ENCODE measurements around the gene CBLN1.

CBLN1 gene

DNA sequence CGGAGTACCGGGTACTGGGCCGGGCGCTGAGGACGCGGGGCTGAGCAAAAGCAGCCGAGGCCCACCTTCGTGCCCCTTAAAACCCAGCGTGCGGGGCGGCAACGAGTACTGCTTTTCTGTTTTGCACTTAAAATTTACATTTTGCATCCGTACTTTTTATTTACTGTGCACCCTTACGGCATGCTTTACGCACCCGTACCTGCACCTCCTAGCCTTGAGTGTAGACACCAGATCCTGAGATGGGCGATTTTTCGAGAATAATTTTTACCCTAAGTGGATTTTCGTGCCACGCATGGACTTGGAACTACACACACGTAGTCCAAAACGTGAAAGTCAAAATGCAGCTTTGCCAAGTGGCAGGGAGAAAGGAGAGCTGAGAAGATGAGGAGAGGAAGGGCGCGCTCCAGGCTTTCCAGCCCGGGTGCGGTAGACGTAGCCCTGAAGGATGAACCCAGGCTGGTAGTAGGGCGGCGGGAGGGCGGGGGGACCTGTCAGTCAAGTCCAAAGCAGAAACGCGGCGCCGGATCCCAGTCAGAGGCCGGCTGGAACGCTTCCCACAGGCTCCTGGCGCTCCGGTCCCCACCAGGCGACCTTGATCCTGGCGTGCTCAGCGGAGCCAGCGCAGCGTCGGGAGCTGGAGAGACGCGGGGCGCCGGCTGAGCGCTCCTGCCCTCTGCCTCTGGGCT is 1.2 kb upstream of the CBLN1 start:
- H3K4me3 Mint-ChIP-seq = peak overlapping the region; percentile 68 to 81
- ATAC-seq (replicated peaks) = no peak
- peaks cover 0 to 4% of the 10 kb centered on the region in 2 donors for H3K9me3 Mint-ChIP-seq
- peak overlapping the region; percentile 69 for H3K27ac Mint-ChIP-seq
- H3K4me1 Mint-ChIP-seq = peaks cover 8 to 18% of the 10 kb centered on the region in 2 donors
- H3K36me3 Mint-ChIP-seq = peaks cover 3 to 5% of the 10 kb centered on the region in 2 donors
- H3K27me3 Mint-ChIP-seq = peaks cover 58 to 73% of the 10 kb centered on the region in 2 donors
- no peak for DNase-seq

DNA sequence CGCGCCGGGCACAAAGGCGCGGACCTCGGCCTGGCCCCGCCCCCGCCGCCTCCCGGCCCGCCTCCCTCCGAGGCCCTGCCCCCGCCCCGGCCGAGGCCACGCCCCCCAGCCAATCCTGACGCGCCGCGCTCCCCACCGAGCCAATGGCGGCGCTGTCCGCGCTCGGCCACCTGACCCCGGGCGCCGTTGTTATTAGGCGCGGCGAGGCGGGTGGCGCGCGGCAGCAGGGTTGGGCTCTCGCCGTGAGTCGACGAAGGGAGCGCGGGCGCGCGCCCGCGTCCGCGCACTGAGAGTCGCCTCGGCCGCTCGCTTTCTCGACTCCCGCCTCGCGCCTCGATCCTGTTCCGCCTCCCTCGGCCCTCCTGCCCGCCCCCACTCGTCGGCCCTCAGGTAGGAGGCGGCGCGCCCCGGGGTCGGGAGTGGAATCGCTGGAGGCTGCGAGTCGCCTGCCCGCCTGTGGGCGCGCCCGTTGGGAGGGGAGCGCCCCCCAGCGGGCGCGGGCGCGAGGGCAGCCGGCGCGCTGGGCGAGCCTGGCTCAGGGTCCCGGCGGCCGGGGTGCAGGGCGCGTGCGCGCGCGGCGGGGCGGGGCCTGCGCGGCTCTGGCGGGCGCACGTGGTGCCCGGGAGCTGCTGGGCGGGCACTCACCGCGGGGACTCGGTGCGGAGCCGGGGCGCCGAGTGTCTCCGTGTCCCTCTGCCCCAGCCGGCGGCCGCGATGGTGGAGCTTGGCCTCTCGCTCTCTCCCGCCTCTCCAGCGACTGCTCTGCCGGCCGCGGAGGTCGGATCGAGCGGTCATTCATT is 405 bp upstream of the CBLN1 start:
- peak overlapping the region; percentile 68 to 81 for H3K4me3 Mint-ChIP-seq
- DNase-seq (peak; percentile 34), ATAC-seq (replicated peaks) (peak; percentile 82 to 88)
- peaks cover 8 to 23% of the 10 kb centered on the region in 2 donors for H3K4me1 Mint-ChIP-seq
- H3K27ac Mint-ChIP-seq = peak overlapping the region; percentile 69
- H3K9me3 Mint-ChIP-seq = peaks cover 0 to 4% of the 10 kb centered on the region in 2 donors
- peaks cover 64 to 78% of the 10 kb centered on the region in 2 donors for H3K27me3 Mint-ChIP-seq
- peaks cover 3 to 5% of the 10 kb centered on the region in 2 donors for H3K36me3 Mint-ChIP-seq

DNA sequence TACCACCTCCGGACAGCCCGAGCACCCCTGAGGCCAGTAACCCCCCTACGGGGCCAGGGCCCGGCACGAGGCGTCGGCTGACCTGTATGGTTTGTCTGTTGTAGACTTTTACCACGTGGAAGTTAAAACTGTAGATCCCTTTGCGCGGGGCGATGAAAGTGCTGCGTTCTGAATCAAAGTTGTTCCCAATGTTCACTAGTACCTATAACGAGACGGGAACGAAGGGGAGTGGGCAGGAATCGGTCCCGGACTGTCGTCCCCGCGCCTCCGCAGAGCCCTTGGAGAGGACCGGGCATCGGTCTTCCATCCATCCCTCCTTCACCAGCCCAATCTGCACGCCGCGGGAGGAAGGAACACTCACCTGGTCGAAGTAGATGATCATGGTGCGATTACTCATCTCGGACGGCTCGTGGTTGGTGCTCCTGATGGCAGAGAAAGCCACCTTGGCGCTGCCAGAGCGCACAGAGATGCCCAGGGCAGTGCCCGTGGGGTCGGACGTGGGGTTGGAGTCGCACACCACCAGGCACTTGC is 732 bp downstream of the CBLN1 start:
- Mint-ChIP-seq H3K27me3 (peaks cover 75 to 87% of the 10 kb centered on the region in 2 donors), H3K36me3 (peaks cover 3 to 5% of the 10 kb centered on the region in 2 donors), H3K9me3 (peaks cover 0 to 4% of the 10 kb centered on the region in 2 donors), H3K4me1 (peaks cover 11 to 25% of the 10 kb centered on the region in 2 donors), H3K27ac (peak overlapping the region; percentile 56), H3K4me3 (peak overlapping the region in 1 of 2 donors; percentile 53)
- DNase-seq = no peak
- no peak for ATAC-seq (replicated peaks)

DNA sequence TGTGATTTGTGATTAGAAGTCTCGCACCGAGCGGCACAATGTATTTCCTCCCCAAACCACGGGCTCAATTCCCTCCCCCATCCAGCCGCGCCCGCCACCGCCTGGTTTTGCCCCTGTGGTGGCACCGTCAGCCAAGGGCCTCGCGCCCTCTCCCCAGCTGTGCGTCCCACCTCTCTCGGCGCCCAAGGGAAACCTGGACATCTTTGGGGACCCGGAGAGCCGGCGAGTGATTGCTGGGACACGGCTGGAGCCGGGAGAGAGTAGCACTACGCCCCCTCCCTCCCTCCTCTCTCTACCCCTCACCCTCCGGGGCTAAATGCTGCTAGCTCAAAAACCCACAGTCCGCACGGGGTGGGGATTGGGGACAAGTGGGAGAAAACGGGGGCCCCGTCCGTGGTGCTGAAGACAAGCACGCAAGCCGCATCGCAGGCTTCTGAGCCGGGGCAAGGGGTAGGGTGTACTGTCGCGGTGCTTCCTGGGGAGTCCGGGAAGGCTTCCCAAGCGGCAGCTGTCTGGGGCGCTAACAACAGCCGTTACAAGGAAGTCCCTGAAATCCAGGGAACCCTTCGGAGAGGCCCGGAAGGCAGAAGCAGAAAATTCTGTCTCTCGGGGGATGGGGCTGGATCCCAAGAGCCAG is 1.4 kb downstream of the CBLN1 start:
- Mint-ChIP-seq H3K36me3 (peaks cover 3 to 5% of the 10 kb centered on the region in 2 donors), H3K9me3 (peaks cover 0 to 4% of the 10 kb centered on the region in 2 donors), H3K27ac (peak overlapping the region; percentile 9), H3K4me3 (no peak overlapping the region), H3K4me1 (peaks cover 11 to 25% of the 10 kb centered on the region in 2 donors), H3K27me3 (peaks cover 81 to 90% of the 10 kb centered on the region in 2 donors)
- DNase-seq (no peak), ATAC-seq (replicated peaks) (no peak)

DNA sequence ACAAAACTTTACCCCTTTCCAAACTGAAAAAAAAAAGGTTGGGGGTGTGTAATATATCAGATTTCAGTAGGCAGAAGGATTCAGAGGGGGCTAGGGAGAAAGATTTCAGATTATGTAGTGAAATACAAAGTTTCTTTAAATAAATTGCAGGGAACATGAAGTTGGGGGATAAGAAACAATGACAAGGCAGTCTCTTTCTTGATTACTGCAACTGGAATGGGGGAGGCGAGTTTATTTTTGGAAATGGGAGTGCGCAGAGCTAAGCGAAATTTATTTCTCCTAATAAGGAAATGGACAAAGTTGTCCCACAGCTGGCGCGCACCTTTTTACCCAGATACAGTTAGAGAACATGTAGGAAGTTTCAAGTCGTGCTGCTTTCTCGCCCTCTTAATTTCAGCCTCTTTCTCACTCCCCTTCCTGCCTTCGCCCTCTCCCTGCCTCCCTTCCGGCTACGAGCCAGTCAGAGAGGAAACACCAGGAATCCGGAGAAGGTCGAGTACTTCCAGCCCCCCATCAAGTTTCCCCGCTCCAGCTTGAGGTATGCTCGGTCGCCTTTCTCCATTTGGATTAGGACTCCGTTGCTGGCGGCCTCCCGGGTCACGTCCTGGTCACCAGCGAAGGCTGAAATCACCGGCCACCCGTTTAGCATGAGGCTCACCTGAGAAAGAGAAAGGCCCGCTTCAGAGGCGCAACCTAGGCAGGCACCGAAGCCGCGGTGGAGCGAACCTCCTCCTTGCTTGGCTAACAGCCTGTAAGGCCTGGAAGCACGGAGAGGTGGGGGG is 2.5 kb downstream of the CBLN1 start:
- Mint-ChIP-seq H3K9me3 (peaks cover 0 to 4% of the 10 kb centered on the region in 2 donors), H3K36me3 (peaks cover 3 to 5% of the 10 kb centered on the region in 2 donors), H3K4me1 (peaks cover 11 to 25% of the 10 kb centered on the region in 2 donors), H3K27ac (no peak overlapping the region), H3K4me3 (no peak overlapping the region), H3K27me3 (peaks cover 84 to 90% of the 10 kb centered on the region in 2 donors)
- ATAC-seq (replicated peaks) (no peak), DNase-seq (no peak)

DNA sequence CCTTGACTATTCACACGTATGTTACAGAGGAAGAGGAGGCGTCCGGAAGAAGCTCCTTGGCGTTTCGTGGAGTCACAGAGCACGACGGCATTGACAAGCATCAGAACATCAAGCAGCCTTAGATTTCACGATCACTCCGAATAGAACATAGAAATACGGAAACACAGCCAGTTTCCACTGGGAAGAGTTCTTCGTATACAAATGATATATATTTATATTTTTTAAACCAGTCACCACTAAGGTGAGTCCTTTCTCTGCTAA is 3.1 kb downstream of the CBLN1 start:
- H3K9me3 Mint-ChIP-seq = peaks cover 0 to 4% of the 10 kb centered on the region in 2 donors
- no peak overlapping the region for H3K4me3 Mint-ChIP-seq
- peaks cover 11 to 25% of the 10 kb centered on the region in 2 donors for H3K4me1 Mint-ChIP-seq
- DNase-seq (no peak), ATAC-seq (replicated peaks) (no peak)
- H3K36me3 Mint-ChIP-seq = peaks cover 3 to 5% of the 10 kb centered on the region in 2 donors
- peaks cover 84 to 90% of the 10 kb centered on the region in 2 donors for H3K27me3 Mint-ChIP-seq
- H3K27ac Mint-ChIP-seq = peak overlapping the region; percentile 63

DNA sequence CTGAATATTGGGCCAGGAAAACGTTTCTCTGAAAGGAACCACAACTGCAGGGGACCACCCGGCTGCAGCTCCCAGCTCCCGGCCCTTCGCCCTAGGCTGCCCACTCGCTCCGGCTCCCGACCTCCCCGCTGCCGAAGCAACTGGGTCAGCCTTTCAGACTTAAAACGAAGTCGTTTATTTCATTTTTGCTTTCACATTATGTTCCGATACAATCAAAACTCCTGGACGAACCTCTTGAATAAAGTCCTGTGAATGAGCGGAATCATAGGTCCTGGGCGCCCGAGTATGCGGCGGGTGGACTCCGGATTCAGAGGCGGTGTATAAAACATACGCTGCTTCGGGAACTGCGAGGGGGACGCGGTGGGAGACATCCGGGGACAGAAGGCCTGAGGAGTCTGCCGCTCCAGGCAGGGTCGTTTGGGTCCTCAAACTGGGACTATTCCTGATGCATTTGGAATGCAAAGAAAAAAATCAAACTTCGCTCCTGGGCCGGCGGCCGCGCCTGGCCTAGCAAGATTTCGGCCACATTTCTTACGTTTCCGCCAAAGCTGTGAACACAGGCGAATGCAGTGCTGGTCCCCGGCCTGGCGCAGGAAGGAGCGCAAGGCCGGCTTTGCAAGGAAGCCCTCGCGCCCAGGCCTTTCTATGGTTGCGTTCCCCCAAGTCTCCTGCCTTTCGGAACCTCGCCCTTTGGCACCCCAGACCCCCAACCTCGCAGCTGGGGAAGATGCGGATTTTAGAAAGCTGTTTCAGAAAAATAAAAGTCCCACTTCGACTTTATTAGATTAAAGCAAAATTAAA is 3.7 kb downstream of the CBLN1 start:
- ATAC-seq (replicated peaks) (no peak), DNase-seq (no peak)
- Mint-ChIP-seq H3K27ac (peak overlapping the region; percentile 63), H3K27me3 (peaks cover 85 to 90% of the 10 kb centered on the region in 2 donors), H3K9me3 (peaks cover 0 to 4% of the 10 kb centered on the region in 2 donors), H3K36me3 (peaks cover 3 to 5% of the 10 kb centered on the region in 2 donors), H3K4me3 (no peak overlapping the region), H3K4me1 (peaks cover 11 to 25% of the 10 kb centered on the region in 2 donors)

DNA sequence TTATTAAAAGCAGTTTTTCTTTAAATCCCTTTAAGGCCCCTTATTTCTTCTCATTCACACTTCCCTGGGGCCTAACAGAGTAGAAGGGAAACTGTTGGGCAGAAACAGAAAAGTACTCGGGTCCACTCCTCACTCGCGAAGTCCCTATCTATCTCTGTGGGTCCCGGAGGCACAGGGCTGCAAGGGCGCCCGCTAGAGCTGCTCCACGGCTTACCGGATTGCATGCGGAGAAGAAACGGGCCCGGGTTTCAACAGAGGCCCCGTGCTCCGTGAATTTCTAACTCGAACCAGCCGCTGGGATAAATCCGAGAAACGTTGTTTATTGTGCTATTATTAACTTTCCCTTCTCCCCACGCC is 4.3 kb downstream of the CBLN1 start:
- H3K4me1 Mint-ChIP-seq = peaks cover 6 to 25% of the 10 kb centered on the region in 2 donors

DNA sequence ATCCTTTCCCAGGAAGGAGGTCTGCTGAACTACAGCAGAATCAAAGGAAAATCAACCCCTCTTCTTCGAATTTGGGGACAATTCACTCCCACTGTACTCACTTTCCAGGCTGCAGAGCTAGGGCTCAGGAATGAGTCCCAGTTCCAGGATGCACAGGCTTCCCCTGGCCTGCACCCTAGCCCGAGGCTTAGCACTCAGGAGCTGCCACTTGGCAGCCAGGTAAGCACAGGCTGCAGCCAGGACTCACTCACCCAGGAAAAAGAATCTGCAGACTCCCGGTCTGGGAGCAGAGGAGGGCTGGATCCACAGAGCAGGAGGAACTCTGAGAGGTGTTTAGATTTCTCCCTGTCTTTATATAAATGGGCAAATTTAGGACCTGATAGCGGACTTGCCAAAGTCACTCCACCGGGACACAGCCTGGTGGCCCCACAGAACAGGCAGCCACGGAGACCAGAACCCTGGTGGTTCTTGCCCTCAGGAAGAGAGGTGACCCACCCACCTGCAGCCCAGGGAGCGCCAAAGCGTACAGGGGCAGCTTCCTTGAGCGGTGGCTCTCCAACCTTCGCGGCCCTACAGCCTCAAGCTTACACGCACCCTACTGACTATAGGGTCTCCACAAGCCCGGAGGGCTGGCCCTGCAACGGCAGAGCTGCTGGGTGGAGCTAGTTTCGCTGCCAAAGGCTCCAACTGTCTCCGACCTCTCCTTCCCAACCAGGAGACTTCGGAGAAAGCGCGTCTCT is 4.8 kb downstream of the CBLN1 start:
- Mint-ChIP-seq H3K27me3 (peaks cover 85 to 91% of the 10 kb centered on the region in 2 donors), H3K4me3 (no peak overlapping the region), H3K27ac (no peak overlapping the region), H3K4me1 (peaks cover 6 to 25% of the 10 kb centered on the region in 2 donors), H3K36me3 (no peaks in the 10 kb centered on the region), H3K9me3 (no peaks in the 10 kb centered on the region)
- no peak for ATAC-seq (replicated peaks)
- no peak for DNase-seq

More for the DNA sequence above, 4.3 kb downstream of the CBLN1 start:
- ATAC-seq (replicated peaks) (no peak), DNase-seq (no peak)
- no peak overlapping the region for H3K27ac Mint-ChIP-seq
- no peak overlapping the region for H3K4me3 Mint-ChIP-seq
- peaks cover 85 to 90% of the 10 kb centered on the region in 2 donors for H3K27me3 Mint-ChIP-seq
- no peaks in the 10 kb centered on the region for H3K36me3 Mint-ChIP-seq
- H3K9me3 Mint-ChIP-seq = no peaks in the 10 kb centered on the region

DNA sequence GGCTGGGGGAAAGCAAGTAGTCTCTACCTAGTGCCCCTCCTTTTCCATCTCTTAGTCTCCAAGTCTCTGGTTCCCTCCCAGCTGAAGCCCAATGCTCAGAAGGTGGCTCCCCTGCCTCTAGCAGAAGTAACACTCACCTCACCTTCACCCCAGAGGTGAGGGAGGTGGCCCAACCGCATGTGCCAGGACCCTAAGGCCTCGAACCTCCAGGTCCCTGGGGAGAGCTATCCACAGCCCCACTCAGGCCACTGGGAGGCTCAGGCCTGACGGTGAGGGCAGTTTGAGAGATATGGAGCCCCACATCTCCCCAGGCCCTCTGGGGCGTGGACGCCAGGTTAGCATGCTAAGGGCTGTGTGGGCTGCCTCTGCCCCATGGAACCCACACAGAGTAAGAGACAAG is 5.8 kb downstream of the CBLN1 start:
- H3K4me1 Mint-ChIP-seq = peaks cover 4 to 21% of the 10 kb centered on the region in 2 donors

DNA sequence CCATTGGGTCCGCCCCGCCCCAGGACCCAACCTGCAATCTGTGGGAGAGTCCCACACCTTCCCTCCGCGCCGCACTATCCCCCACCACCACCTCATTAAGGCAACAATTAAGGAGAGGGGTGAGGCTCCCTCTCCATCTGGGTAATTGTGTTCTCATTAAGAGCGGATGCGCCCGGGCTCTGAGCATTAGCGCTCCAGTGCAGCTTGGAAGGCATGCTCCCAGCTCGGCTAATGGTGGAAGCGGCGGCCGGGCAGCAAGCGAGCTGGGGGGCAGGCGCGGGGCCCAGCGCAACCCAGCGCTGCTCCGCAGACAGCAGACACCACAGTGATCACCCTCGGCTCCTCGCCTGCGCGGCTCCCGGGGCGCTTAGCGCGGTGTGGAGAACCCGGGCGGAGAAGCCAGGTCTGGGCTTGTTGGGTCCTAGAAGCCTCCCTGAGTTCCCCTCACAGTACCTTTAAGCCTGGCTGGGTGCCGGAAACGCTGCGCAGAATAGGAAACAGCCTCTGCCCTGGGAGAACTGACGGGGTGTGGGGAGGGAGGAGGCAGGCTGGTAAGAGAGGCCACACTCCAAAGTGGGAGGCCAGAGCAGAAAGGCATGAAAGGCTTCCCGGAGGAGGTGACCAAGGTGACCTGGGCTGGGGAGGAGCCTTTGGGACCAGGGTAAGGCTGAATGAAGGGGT is 6.4 kb downstream of the CBLN1 start:
- no peak for ATAC-seq (replicated peaks)
- Mint-ChIP-seq H3K27ac (no peak overlapping the region), H3K4me3 (no peak overlapping the region), H3K27me3 (peaks cover 75 to 84% of the 10 kb centered on the region in 2 donors), H3K9me3 (no peaks in the 10 kb centered on the region), H3K4me1 (peaks cover 4 to 19% of the 10 kb centered on the region in 2 donors), H3K36me3 (no peaks in the 10 kb centered on the region)
- no peak for DNase-seq

More for the DNA sequence above, 5.8 kb downstream of the CBLN1 start:
- Mint-ChIP-seq H3K27me3 (peaks cover 81 to 86% of the 10 kb centered on the region in 2 donors), H3K27ac (no peak overlapping the region), H3K4me3 (no peak overlapping the region), H3K36me3 (no peaks in the 10 kb centered on the region), H3K9me3 (no peaks in the 10 kb centered on the region)
- ATAC-seq (replicated peaks) (no peak), DNase-seq (no peak)

DNA sequence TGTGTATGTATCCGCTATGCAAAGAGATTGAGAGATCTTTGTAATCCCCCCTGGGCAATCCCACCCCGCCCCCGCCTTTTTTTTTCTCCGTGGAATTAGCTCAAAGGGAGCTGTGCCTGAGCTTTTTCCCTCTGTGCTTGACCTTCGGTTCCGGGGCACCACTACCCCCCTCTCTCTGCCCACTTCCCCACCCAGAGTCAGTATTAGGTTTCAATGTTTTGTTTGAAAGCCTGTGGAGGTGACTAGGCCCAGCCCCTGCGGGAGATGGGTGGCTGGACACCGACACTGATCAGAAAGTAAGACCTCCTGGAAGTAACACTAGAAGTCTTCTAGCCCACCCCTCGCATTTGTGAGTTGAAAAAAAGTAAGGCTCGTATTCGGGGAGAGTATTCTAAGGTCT is 7.0 kb downstream of the CBLN1 start:
- Mint-ChIP-seq H3K27me3 (peaks cover 70 to 79% of the 10 kb centered on the region in 2 donors), H3K4me3 (no peak overlapping the region), H3K36me3 (no peaks in the 10 kb centered on the region), H3K4me1 (peaks cover 4 to 13% of the 10 kb centered on the region in 2 donors), H3K27ac (no peak overlapping the region), H3K9me3 (no peaks in the 10 kb centered on the region)
- ATAC-seq (replicated peaks) (no peak), DNase-seq (no peak)

Measured in stimulated activated naive B cell treated with anti-CD40 and anti-IgM and Interleukin-4, amounts not matched to agents 10 μg/mL and 1 μg/mL and 100 μg/mL, for 72 hours (primary cell).